Measurements from ENCODE around the gene NKTR. TPM values are rescaled to one million over a fixed set of nuclear protein-coding genes. Genes with fewer than 3 reads are reported as not detected.

NKTR gene
- total and polyA plus RNA-seq, 9 of the 15 experiments (the other 6 are each of a cell fraction or from before 2014, with no cell fraction given): 19.7 to 123 (median 92.6) TPM

GRCh38 chr3:42581709-42582473, 18.6 kb upstream of the NKTR start, which contains the start of gene SEC22C (continued):
- TF ChIP-seq POLR3A (IDR thresholded peaks at IDR 0.05; ENCODE audit: borderline replicate concordance, extremely low read depth, insufficient read depth, insufficient read length) (no peak), SRSF1 (IDR thresholded peaks at IDR 0.05; ENCODE audit: low read depth, low read length) (no peak), MAZ (CRISPR knock-in tag; conservative IDR thresholded peaks at IDR 0.05 in 1 of 2, IDR thresholded peaks at IDR 0.05 in 1 of 2) (peak; percentile 87 to 97), NRF1 (conservative IDR thresholded peaks at IDR 0.05 in 1 of 2, IDR thresholded peaks at IDR 0.05 in 1 of 2) (peak; percentile 98 to 99), BMI1 (IDR thresholded peaks at IDR 0.05; ENCODE audit: low read length) (no peak), SAFB (IDR thresholded peaks at IDR 0.05; ENCODE audit: borderline replicate concordance, low read depth, low read length) (no peak), ZNF395 (CRISPR knock-in tag; IDR thresholded peaks at IDR 0.05) (peak; percentile 60), ZNF644 (tag; IDR thresholded peaks at IDR 0.05; ENCODE audit: low read depth) (no peak), ZNF253 (CRISPR knock-in tag; conservative IDR thresholded peaks at IDR 0.05) (no peak), MBD2 (IDR thresholded peaks at IDR 0.05; ENCODE audit: borderline replicate concordance, low read depth) (peak; percentile 86; the same call in 1 of the 2 replicates), USF2 (CRISPR knock-in tag; IDR thresholded peaks at IDR 0.05) (peak; percentile 79), BRCA1 (IDR thresholded peaks at IDR 0.05) (no peak), BRCA1 (CRISPR knock-in tag; IDR thresholded peaks at IDR 0.05) (no peak), KLF1 (tag; IDR thresholded peaks at IDR 0.05) (peak; percentile 96), XRCC3 (IDR thresholded peaks at IDR 0.05) (no peak), COPS2 (conservative IDR thresholded peaks at IDR 0.05) (no peak), TAF15 (IDR thresholded peaks at IDR 0.05; ENCODE audit: low read depth, low read length) (no peak), ATF6 (CRISPR knock-in tag; IDR thresholded peaks at IDR 0.05) (peak; percentile 95), TRIM25 (IDR thresholded peaks at IDR 0.05; ENCODE audit: borderline replicate concordance) (no peak), TBL1XR1 (IDR thresholded peaks at IDR 0.05; ENCODE audit: low read length in 2 of 2) (peak; percentile 16 to 65; a peak in 3 of 4 replicates)

Data from K562 (cell line).